ENCODE data around the gene TNNI2.

The TNNI2 gene

GRCh38 chr11:1821562-1821961, 17.2 kb upstream of the TNNI2 start:
- Histone ChIP-seq H3K9ac (ENCODE audit: low read length in 2 of 2) (no peak overlapping the region), H3K4me3 (ENCODE audit: low read length in 2 of 2) (no peak overlapping the region), H3K36me3 (ENCODE audit: control insufficient read depth in 2 of 2, insufficient read depth in 2 of 2, low read length in 2 of 2) (no peaks in the 10 kb centered on the region), H3K27me3 (ENCODE audit: control insufficient read depth in 1 of 2, insufficient read depth in 2 of 2, low read length in 2 of 2) (no peaks in the 10 kb centered on the region), H3K9me3 (ENCODE audit: control insufficient read depth in 2 of 2, low read length in 2 of 2) (peaks cover 4 to 10% of the 10 kb centered on the region in 2 donors), H3K27ac (ENCODE audit: low read length) (no peak overlapping the region), H3K4me1 (ENCODE audit: control insufficient read depth, insufficient read depth, low read length) (peaks cover 4% of the 10 kb centered on the region)

GRCh38 chr11:1822648-1823375, 16.0 kb upstream of the TNNI2 start:
- no peak overlapping the region for H3K27ac ChIP-seq (ENCODE audit: low read length)
- H3K27me3 ChIP-seq (ENCODE audit: control insufficient read depth in 1 of 2, insufficient read depth in 2 of 2, low read length in 2 of 2) = no peaks in the 10 kb centered on the region
- no peak overlapping the region for H3K9ac ChIP-seq (ENCODE audit: low read length in 2 of 2)
- H3K36me3 ChIP-seq (ENCODE audit: control insufficient read depth in 2 of 2, insufficient read depth in 2 of 2, low read length in 2 of 2) = no peaks in the 10 kb centered on the region
- H3K4me3 ChIP-seq (ENCODE audit: low read length in 2 of 2) = no peak overlapping the region
- H3K4me1 ChIP-seq (ENCODE audit: control insufficient read depth, insufficient read depth, low read length) = peaks cover 16% of the 10 kb centered on the region
- H3K9me3 ChIP-seq (ENCODE audit: control insufficient read depth in 2 of 2, low read length in 2 of 2) = peaks cover 4 to 10% of the 10 kb centered on the region in 2 donors

GRCh38 chr11:1823376-1824220, 15.2 kb upstream of the TNNI2 start:
- Histone ChIP-seq H3K27me3 (ENCODE audit: control insufficient read depth in 1 of 2, insufficient read depth in 2 of 2, low read length in 2 of 2) (no peaks in the 10 kb centered on the region), H3K4me3 (ENCODE audit: low read length in 2 of 2) (no peak overlapping the region), H3K4me1 (ENCODE audit: control insufficient read depth, insufficient read depth, low read length) (peaks cover 16% of the 10 kb centered on the region), H3K36me3 (ENCODE audit: control insufficient read depth in 2 of 2, insufficient read depth in 2 of 2, low read length in 2 of 2) (no peaks in the 10 kb centered on the region), H3K9me3 (ENCODE audit: control insufficient read depth in 2 of 2, low read length in 2 of 2) (peaks cover 4 to 6% of the 10 kb centered on the region in 2 donors), H3K27ac (ENCODE audit: low read length) (no peak overlapping the region), H3K9ac (ENCODE audit: low read length in 2 of 2) (no peak overlapping the region)

- no peaks in the 10 kb centered on the region for H3K9me3 ChIP-seq (ENCODE audit: control insufficient read depth in 2 of 2, low read length in 2 of 2)
- no peak overlapping the region for H3K4me3 ChIP-seq (ENCODE audit: low read length in 2 of 2)
- no peak overlapping the region for H3K9ac ChIP-seq (ENCODE audit: low read length in 2 of 2)
- peaks cover 16% of the 10 kb centered on the region for H3K4me1 ChIP-seq (ENCODE audit: control insufficient read depth, insufficient read depth, low read length)
- H3K27ac ChIP-seq (ENCODE audit: low read length) = no peak overlapping the region
- peaks cover 0 to 2% of the 10 kb centered on the region in 2 donors for H3K27me3 ChIP-seq (ENCODE audit: control insufficient read depth in 1 of 2, insufficient read depth in 2 of 2, low read length in 2 of 2)
- H3K36me3 ChIP-seq (ENCODE audit: control insufficient read depth in 2 of 2, insufficient read depth in 2 of 2, low read length in 2 of 2) = no peaks in the 10 kb centered on the region
These were observed 14.4 kb upstream of the TNNI2 start for GRCh38 chr11:1824221-1825038.

- H3K27ac ChIP-seq (ENCODE audit: low read length) = no peak overlapping the region
- H3K4me1 ChIP-seq (ENCODE audit: control insufficient read depth, insufficient read depth, low read length) = peaks cover 16% of the 10 kb centered on the region
- H3K4me3 ChIP-seq (ENCODE audit: low read length in 2 of 2) = no peak overlapping the region
- H3K9ac ChIP-seq (ENCODE audit: low read length in 2 of 2) = no peak overlapping the region
- H3K27me3 ChIP-seq (ENCODE audit: control insufficient read depth in 1 of 2, insufficient read depth in 2 of 2, low read length in 2 of 2) = peaks cover 2 to 3% of the 10 kb centered on the region in 2 donors
- no peaks in the 10 kb centered on the region for H3K9me3 ChIP-seq (ENCODE audit: control insufficient read depth in 2 of 2, low read length in 2 of 2)
- H3K36me3 ChIP-seq (ENCODE audit: control insufficient read depth in 2 of 2, insufficient read depth in 2 of 2, low read length in 2 of 2) = no peaks in the 10 kb centered on the region
These were observed 13.6 kb upstream of the TNNI2 start for GRCh38 chr11:1825039-1825740.

- H3K4me1 ChIP-seq (ENCODE audit: control insufficient read depth, insufficient read depth, low read length) = peaks cover 16% of the 10 kb centered on the region
These were observed 12.9 kb upstream of the TNNI2 start for GRCh38 chr11:1825785-1826451.

GRCh38 chr11:1826552-1827094, 12.2 kb upstream of the TNNI2 start:
- Histone ChIP-seq H3K9me3 (ENCODE audit: control insufficient read depth in 2 of 2, low read length in 2 of 2) (no peaks in the 10 kb centered on the region), H3K4me1 (ENCODE audit: control insufficient read depth, insufficient read depth, low read length) (peaks cover 16% of the 10 kb centered on the region), H3K4me3 (ENCODE audit: low read length in 2 of 2) (peak overlapping the region in 1 of 2 donors; percentile 47), H3K36me3 (ENCODE audit: control insufficient read depth in 2 of 2, insufficient read depth in 2 of 2, low read length in 2 of 2) (no peaks in the 10 kb centered on the region), H3K27ac (ENCODE audit: low read length) (no peak overlapping the region), H3K9ac (ENCODE audit: low read length in 2 of 2) (no peak overlapping the region), H3K27me3 (ENCODE audit: control insufficient read depth in 1 of 2, insufficient read depth in 2 of 2, low read length in 2 of 2) (peaks cover 2 to 9% of the 10 kb centered on the region in 2 donors)

More at GRCh38 chr11:1825785-1826451, 12.9 kb upstream of the TNNI2 start:
- Histone ChIP-seq H3K27me3 (ENCODE audit: control insufficient read depth in 1 of 2, insufficient read depth in 2 of 2, low read length in 2 of 2) (peaks cover 2 to 9% of the 10 kb centered on the region in 2 donors), H3K27ac (ENCODE audit: low read length) (no peak overlapping the region), H3K9me3 (ENCODE audit: control insufficient read depth in 2 of 2, low read length in 2 of 2) (no peaks in the 10 kb centered on the region), H3K9ac (ENCODE audit: low read length in 2 of 2) (no peak overlapping the region), H3K4me3 (ENCODE audit: low read length in 2 of 2) (no peak overlapping the region), H3K36me3 (ENCODE audit: control insufficient read depth in 2 of 2, insufficient read depth in 2 of 2, low read length in 2 of 2) (no peaks in the 10 kb centered on the region)

- Histone ChIP-seq H3K4me3 (ENCODE audit: low read length in 2 of 2) (peak overlapping the region in 1 of 2 donors; percentile 47), H3K4me1 (ENCODE audit: control insufficient read depth, insufficient read depth, low read length) (peaks cover 16% of the 10 kb centered on the region)
These were observed 11.5 kb upstream of the TNNI2 start for GRCh38 chr11:1827095-1827813.

GRCh38 chr11:1827931-1828330, 10.8 kb upstream of the TNNI2 start:
- no peak overlapping the region for H3K27ac ChIP-seq (ENCODE audit: low read length)
- H3K9ac ChIP-seq (ENCODE audit: low read length in 2 of 2) = no peak overlapping the region
- no peak overlapping the region for H3K4me3 ChIP-seq (ENCODE audit: low read length in 2 of 2)
- H3K27me3 ChIP-seq (ENCODE audit: control insufficient read depth in 1 of 2, insufficient read depth in 2 of 2, low read length in 2 of 2) = peaks cover 2 to 13% of the 10 kb centered on the region in 2 donors
- no peaks in the 10 kb centered on the region for H3K36me3 ChIP-seq (ENCODE audit: control insufficient read depth in 2 of 2, insufficient read depth in 2 of 2, low read length in 2 of 2)
- H3K4me1 ChIP-seq (ENCODE audit: control insufficient read depth, insufficient read depth, low read length) = peaks cover 19% of the 10 kb centered on the region
- no peaks in the 10 kb centered on the region for H3K9me3 ChIP-seq (ENCODE audit: control insufficient read depth in 2 of 2, low read length in 2 of 2)

More at GRCh38 chr11:1827095-1827813, 11.5 kb upstream of the TNNI2 start:
- Histone ChIP-seq H3K9me3 (ENCODE audit: control insufficient read depth in 2 of 2, low read length in 2 of 2) (no peaks in the 10 kb centered on the region), H3K36me3 (ENCODE audit: control insufficient read depth in 2 of 2, insufficient read depth in 2 of 2, low read length in 2 of 2) (no peaks in the 10 kb centered on the region), H3K27ac (ENCODE audit: low read length) (no peak overlapping the region), H3K27me3 (ENCODE audit: control insufficient read depth in 1 of 2, insufficient read depth in 2 of 2, low read length in 2 of 2) (peaks cover 2 to 9% of the 10 kb centered on the region in 2 donors), H3K9ac (ENCODE audit: low read length in 2 of 2) (no peak overlapping the region)

Measured in stomach smooth muscle (tissue), 2 donors.